GM21737 (cell line): ENCODE results near the gene PHF21A.
"Not testable (repeated sequence)": the region's sequence is repeated elsewhere in the genome, so short reads cannot be mapped to it uniquely, and the experiment has no call there.

Source experiments
- ATAC-seq: cut with Tn5 transposase; IDR thresholded peaks from one replicate; pipeline ENCODE4 v1.9.1; 2021; ENCODE audit warnings: mild to moderate bottlenecking, moderate library complexity; ENCODE audit not compliant: unreplicated experiment

PHF21A gene

GRCh38 chr11:46038529-46038928 lies 82.7 kb downstream of the PHF21A start:
- ATAC-seq = no peak

DNA sequence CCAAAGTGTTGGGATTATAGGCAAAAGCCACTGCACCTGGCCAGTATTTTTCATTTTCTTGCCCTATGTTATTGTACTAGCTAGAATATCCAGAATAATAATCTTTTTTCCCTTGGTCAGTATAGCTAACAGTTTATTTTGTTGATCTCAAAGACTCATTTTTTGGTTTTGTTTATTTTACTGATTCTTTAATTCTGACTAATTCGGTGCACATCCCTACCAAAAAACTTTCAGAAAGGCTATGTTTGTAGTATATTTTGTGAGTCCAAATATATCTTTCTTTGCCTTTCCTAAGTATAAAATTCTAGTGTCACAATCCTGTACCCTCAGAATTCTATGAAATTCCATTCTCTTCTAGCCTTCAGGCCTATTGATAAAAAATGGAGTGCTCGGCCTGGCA lies 84.3 kb downstream of the PHF21A start:
- no peak for ATAC-seq

GRCh38 chr11:46036009-46036408 lies 85.2 kb downstream of the PHF21A start:
- ATAC-seq = no peak

DNA sequence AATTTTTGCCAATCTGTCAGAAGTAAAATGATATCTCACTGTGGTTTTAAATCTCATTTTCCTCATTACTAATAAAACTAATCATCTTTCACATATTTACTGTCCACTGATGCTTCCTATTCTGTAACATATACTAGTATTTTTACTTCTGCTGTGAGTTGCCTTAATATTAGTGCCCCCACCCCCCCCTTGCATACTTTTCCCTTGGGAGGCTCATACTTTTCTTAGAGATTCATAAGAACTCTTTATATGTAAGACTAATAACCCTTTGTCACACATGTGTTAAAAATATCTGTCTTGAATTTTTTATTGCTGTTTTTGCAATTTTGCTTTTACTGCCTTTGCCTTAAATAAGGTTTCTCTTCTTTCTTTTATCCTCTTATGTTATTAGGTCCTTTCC lies 87.2 kb downstream of the PHF21A start:
- no peak for ATAC-seq

- no peak for ATAC-seq
Observed at GRCh38 chr11:46026606-46027293, 94.5 kb downstream of the PHF21A start.

DNA sequence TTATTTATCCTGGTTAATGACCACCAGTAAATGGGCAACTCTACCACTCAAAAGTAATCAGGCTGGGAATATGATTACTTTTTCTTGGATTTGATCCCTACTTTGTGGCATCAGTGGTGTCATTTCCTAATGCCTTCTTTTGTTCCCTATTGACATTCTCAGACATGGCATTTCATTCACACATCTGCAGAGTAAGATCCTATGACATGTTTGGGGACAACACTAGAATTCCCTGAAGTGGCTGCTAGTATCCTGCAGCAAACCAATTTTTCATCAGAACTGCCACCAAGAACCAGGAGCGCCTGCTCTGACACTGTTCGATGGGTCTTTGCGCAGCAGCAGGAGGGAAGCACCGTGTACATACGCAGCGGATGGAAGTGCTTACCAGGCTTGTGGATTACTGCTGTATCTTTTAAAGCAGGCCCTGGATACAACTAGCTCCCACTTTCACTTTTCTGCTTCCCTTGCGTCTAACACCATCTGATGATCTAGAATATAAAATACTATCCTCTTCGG lies 101.1 kb downstream of the PHF21A start:
- no peak for ATAC-seq

GRCh38 chr11:46018651-46019050 lies 102.6 kb downstream of the PHF21A start:
- no peak for ATAC-seq

GRCh38 chr11:46017341-46017740 lies 103.9 kb downstream of the PHF21A start:
- ATAC-seq = no peak

DNA sequence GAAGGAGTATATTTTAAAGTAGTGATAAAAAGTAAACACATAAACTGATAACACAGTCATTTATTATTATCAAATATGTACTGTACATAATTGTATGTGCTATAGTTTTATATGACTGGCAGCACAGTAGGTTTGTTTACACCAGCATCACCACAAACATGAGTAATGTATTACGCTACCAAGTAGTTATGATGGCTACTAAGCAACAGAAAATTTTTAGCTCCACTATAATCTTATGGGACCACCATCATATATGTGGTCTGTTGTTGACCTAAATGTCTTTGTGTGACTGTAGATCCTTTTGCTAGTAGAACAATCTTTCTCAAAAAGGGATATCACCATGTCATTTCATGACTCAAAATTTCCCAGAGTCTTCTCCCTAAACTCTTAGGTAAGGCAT lies 105.3 kb downstream of the PHF21A start:
- ATAC-seq = no peak

GRCh38 chr11:46014168-46014567 lies 107.1 kb downstream of the PHF21A start:
- not testable (repeated sequence) for ATAC-seq

DNA sequence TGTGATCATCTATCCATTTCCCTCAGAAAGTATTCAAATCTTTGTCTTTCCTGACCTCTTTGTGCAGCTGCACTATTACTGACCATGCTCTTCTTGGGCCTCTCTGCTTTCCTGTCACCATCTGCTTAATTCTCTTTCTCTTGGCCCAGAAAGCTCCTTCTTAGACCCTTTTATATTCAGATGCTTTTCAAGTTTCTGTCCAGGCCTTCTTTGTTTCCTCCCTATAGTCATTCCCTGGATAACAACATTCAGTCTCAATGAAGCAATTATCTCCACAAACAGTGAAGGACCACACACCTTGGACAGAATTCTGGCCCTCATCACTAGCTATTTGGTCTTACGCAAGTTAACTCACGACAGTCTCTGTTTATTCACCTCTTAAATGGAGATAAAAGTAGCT lies 109.1 kb downstream of the PHF21A start:
- ATAC-seq = no peak

DNA sequence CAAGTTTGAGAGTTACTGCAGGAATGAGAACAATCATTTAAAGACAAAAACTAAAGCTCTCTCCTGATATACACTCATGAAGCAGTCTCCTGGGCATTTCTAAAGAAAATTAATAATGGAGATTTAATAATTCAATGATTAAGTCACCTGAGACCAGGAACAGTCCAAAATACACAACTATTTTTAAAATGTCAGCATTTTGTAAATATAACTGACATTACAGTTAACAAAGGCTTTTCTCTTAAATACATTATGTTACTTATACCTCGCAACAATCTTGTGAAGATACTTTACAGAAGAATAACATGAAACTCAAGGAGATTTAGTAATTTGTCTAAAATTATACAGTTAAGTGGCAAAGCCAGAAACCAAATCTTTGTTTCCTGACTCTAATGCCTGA lies 111.2 kb downstream of the PHF21A start:
- no peak for ATAC-seq

GRCh38 chr11:46009647-46010046 lies 111.6 kb downstream of the PHF21A start:
- no peak for ATAC-seq

DNA sequence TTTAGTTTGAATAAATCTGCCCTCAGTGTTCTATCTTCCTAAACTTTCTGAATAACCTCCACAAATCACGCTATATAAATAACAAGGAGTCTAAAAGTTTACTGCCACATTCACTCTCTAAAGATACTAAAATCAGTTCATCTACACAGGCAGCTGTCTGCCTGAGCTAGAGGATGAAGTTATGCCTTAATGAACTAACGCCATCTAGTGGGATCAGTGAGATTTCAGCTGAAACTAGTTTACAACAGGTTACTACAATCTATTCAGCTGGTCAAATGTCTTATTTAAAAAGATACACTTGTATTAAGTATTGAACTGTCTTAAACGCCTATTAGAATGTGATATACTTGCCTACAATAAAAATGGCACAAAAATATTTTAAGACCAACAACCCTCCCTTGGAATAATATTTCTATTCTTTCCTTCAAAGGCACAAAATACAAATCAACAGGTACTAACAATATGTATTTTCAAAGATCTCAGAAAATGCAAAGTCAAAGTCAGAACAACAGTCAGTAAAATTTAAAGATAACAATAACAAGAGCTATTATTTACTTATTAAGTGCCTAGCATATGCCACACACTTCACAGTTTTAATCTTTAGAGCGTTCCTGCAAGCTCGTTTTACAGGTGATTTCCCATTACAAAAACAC lies 114.7 kb downstream of the PHF21A start:
- ATAC-seq = peak; percentile 60

DNA sequence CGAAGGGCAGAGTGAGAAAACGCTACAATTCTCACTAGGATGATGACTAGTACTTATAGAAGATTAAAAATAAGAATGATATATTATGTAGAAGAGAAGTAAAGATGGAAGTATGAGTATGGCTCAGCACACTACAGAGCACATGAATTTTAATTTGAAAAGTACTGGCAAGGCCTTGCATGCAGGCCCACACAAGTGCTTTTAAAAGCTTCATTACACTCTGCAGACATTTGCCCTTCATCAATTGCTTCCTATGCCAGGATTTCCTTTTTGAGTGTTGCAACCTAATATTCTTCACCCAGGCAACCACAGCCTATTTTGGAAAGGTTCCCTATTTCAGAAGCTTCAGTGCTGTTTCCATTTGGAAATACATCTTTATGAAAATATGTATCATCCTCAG lies 117.7 kb downstream of the PHF21A start:
- ATAC-seq = no peak

DNA sequence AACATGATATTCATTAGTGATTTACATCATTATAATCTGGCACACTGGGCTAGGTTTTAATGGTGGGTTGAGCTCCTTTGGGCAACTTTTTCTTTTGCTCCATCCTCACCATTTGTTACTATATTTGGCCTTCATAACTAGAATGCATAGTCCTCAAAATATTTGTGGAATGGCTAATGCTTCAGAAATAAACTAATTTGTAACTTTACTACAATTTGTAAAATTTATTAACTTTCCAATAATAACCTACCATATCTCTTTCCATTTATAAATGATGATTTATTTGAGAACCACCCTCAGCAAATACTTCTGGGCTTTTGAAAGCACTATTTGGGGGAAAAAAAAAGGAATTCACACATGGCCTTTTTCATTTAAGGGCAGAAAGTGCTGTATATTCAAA lies 119.1 kb downstream of the PHF21A start:
- ATAC-seq = no peak

- ATAC-seq = no peak
Observed at GRCh38 chr11:46001448-46001914, 119.8 kb downstream of the PHF21A start.

GRCh38 chr11:45997599-45997998 lies 123.7 kb downstream of the PHF21A start:
- no peak for ATAC-seq

DNA sequence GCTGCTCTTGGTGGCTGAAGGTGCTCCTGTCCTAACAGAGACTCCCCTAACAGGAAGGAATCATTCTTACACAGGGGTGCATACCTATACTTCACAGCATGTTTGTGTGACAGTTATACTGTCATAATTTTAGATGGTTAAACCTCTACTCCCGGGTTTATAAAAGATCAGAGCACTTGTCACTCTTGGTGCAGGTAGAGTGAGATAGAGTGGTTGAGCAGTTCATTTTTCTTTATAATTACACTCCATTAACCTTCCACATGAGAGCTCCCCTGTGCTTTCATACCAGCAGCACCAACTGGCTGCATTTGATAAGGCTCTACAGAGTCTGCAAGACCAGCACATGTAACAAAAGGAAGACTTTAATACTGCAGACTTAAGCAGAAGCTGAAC lies 125.9 kb downstream of the PHF21A start:
- ATAC-seq = no peak

DNA sequence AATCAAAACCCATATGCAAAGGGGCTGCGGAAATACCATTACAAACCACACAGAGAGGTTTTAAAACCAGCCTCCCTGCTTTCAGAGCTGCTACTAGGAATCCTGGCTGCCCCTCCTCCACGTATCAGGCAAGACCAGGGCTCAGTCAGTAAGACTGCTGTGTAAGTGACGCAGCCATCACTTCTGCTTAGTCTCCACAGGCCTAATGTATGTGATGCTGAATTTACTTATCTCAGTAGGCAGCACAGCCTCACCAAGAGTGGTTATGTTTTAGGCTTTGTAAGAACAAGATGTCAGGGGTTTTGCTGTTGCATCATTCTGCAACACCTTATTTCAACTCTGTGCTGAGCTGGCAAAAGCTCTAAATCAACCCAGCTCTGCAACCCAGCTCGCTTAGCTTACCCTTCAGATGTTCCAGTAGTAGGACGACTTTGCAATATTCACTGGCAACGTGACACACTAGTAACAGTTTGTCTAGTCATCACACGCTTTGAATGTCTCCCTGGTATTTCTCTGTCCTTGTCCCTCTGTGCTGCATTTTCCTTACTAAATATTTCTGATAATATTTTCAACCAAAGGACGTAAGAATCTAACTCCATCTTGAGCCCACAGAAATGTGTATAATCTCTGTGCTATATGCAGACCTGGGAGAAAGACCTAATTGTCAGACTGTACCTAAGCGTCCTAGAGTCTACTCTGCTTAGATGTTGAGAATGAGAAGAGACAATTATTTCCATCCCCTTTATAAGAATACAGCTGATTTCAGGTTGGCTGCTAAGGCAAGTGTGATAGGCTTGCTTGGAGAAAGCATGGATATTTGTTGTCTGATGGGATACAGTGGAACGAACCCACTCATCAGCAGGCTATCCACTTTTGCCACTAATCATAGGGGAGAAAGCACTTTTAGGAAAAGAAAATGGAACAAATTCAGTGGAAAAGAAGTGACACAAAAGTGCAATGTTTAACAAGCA lies 126.6 kb downstream of the PHF21A start:
- no peak for ATAC-seq

- ATAC-seq = no peak
Observed at GRCh38 chr11:45993531-45994001, 127.7 kb downstream of the PHF21A start.
